Kidney (tissue), 14 donors: ENCODE measurements around the gene FER1L5. TPM values are rescaled to one million over a fixed set of nuclear protein-coding genes. Genes with fewer than 3 reads are reported as not detected.

Source experiments
- DNase-seq, 5 donors: peaks; one replicate each; pipeline ENCODE4 v3.0.0-alpha.2; 2013 to 2020
- FAIRE-seq: peaks from 2 replicates; lab custom pipeline; 2012; peaks lifted over from hg19 to GRCh38; lab: Jason Lieb, UNC
- H3K27ac ChIP-seq, 2 donors: one replicate each; pipeline ENCODE4 v1.7.0; 2013; ENCODE audit warnings: low read depth in 2 of 2, low read length in 2 of 2, inconsistent platforms in 1 of 2
- H3K27me3 ChIP-seq: one replicate; pipeline ENCODE4 v1.7.1; 2013; ENCODE audit warnings: low read length, inconsistent platforms; ENCODE audit not compliant: control insufficient read depth, insufficient read depth
- H3K36me3 ChIP-seq, 3 donors: one replicate each; pipeline versions ENCODE4 v1.7.0 to v1.7.1; 2013; ENCODE audit warnings: low read length in 3 of 3, control low read depth in 1 of 3, inconsistent platforms in 1 of 3; ENCODE audit not compliant: insufficient read depth in 3 of 3, control insufficient read depth in 2 of 3
- H3K4me1 ChIP-seq, 3 donors: one replicate each; pipeline versions ENCODE4 v1.7.0 to v1.7.1; 2013; ENCODE audit warnings: low read length in 3 of 3, inconsistent platforms in 1 of 3, low read depth in 1 of 3; ENCODE audit not compliant: control insufficient read depth in 2 of 3, insufficient read depth in 2 of 3
- H3K4me3 ChIP-seq, 3 donors: one replicate each; pipeline versions ENCODE4 v1.7.0 to v1.8.1; 2013; ENCODE audit warnings: low read length in 3 of 3, control low read depth in 1 of 3, inconsistent platforms in 1 of 3
- H3K9ac ChIP-seq, 3 donors: one replicate each; pipeline versions ENCODE4 v1.7.0 to v1.7.1; 2013; ENCODE audit warnings: low read length in 3 of 3, control low read depth in 1 of 3, inconsistent platforms in 1 of 3
- H3K9me3 ChIP-seq, 3 donors: one replicate each; pipeline versions ENCODE4 v1.7.0 to v1.7.1; 2013; ENCODE audit warnings: low read length in 3 of 3, control low read depth in 1 of 3, inconsistent platforms in 1 of 3; ENCODE audit not compliant: control insufficient read depth in 2 of 3, insufficient read depth in 1 of 3
- CTCF ChIP-seq: IDR thresholded peaks from 3 replicates; pipeline ENCODE4 v1.5.1; 2012; ENCODE audit warnings: mild to moderate bottlenecking, moderate library complexity, borderline replicate concordance; ENCODE audit not compliant: insufficient read depth; ENCODE audit errors: extremely low read depth
- intact Hi-C: fragments of 100-400 bp; cut with DNase I; formaldehyde crosslinking; loops from one replicate; pipeline ENCODE4 v1.11.1; 2022
- polyA plus RNA-seq: library from polyadenylated mRNA; stranded (reverse); fragments of 350-450 nt; fragmentation: Illumina TruSeq; extraction: RNeasy Lipid Tissue Mini Kit (QIAGEN cat#74804); gene quantifications from one replicate; pipeline ENCODE4 v1.2.3, GENCODE V29; 2014; ENCODE audit warnings: low read depth, low replicate concordance; ENCODE audit not compliant: insufficient read depth
- total RNA-seq: library from RNA; stranded (reverse); fragmentation: NEBNext Ultra II Directional; extraction: Animal tissue kit (Norgen Biotek cat#: 25700); gene quantifications from one replicate; pipeline ENCODE4 v1.2.1, GENCODE V29; 2021
- donor health status: control.
- donor health status: control.
- donor health status: control.
- donor health status: control.
- donor health status: control.
- donor health status: DM: yes; HTN: yes; CAD: no.
- donor health status: Normal renal cell carcinoma (clear cell type).

The FER1L5 gene
- total and polyA plus RNA-seq, 2 donors from 2014 or later, result 0.15 to 1.3 TPM

GRCh38 chr2:96596596-96596995, 46.0 kb upstream of the FER1L5 start:
- Histone ChIP-seq H3K4me3 (no peak overlapping the region), H3K27ac (no peak overlapping the region), H3K36me3 (peaks cover 12 to 63% (median 55%) of the 10 kb centered on the region in 3 donors), H3K4me1 (no peaks in the 10 kb centered on the region), H3K27me3 (no peaks in the 10 kb centered on the region), H3K9ac (no peak overlapping the region), H3K9me3 (no peaks in the 10 kb centered on the region)
- intact Hi-C loops, result no loop called here
- DNase-seq (no peak), FAIRE-seq (no peak)
- TF ChIP-seq CTCF, result no peak

- TF ChIP-seq CTCF, result no peak
- H3K4me1 ChIP-seq, result no peaks in the 10 kb centered on the region
- H3K27me3 ChIP-seq, result no peaks in the 10 kb centered on the region
- no peak overlapping the region for H3K27ac ChIP-seq
- H3K9me3 ChIP-seq, result no peaks in the 10 kb centered on the region
- FAIRE-seq (no peak), DNase-seq (no peak)
- H3K36me3 ChIP-seq, result peaks cover 9 to 68% (median 52%) of the 10 kb centered on the region in 3 donors
- H3K9ac ChIP-seq, result no peak overlapping the region
- H3K4me3 ChIP-seq, result no peak overlapping the region
- intact Hi-C loops, result no loop called here
Measured at GRCh38 chr2:96599941-96600340, 42.6 kb upstream of the FER1L5 start.

- no peak for FAIRE-seq
- Histone ChIP-seq H3K27ac (no peak overlapping the region), H3K9me3 (no peaks in the 10 kb centered on the region), H3K4me3 (no peak overlapping the region), H3K27me3 (no peaks in the 10 kb centered on the region), H3K9ac (no peak overlapping the region), H3K36me3 (peaks cover 17 to 72% (median 53%) of the 10 kb centered on the region in 3 donors), H3K4me1 (no peaks in the 10 kb centered on the region)
- intact Hi-C loops, result no loop called here
- no peak for DNase-seq
- TF ChIP-seq CTCF, result no peak
Measured at GRCh38 chr2:96601382-96602292, 40.9 kb upstream of the FER1L5 start.
